ENCODE measurements around the gene SCN5A. TPM values are rescaled to one million over a fixed set of nuclear protein-coding genes. Genes with fewer than 3 reads are reported as not detected.
A peak's percentile ranks its signal among the peaks of the same experiment; 100 is the strongest.

The SCN5A gene
- total RNA-seq, 2 donors from 2014 or later: 0.32 to 1.4 TPM

- intact Hi-C loops (cut with DNase I): no loop called here
- peak; percentile 68 for DNase-seq (ENCODE audit: low spot score)
Measured at GRCh38 chr3:38586546-38587520, 62.7 kb downstream of the SCN5A start.

GRCh38 chr3:38585791-38586420 is 63.6 kb downstream of the SCN5A start:
- peak; percentile 71 for DNase-seq (ENCODE audit: low spot score)
- intact Hi-C loops (cut with DNase I): no loop called here

GRCh38 chr3:38583688-38584087 is 65.8 kb downstream of the SCN5A start:
- DNase-seq (ENCODE audit: low spot score): no peak
- intact Hi-C loops (cut with DNase I): no loop called here

- DNase-seq (ENCODE audit: low spot score): peak; percentile 62
- intact Hi-C loops (cut with DNase I): no loop called here
Measured at GRCh38 chr3:38582941-38583645, 66.4 kb downstream of the SCN5A start.

- intact Hi-C loops (cut with DNase I): no loop called here
- DNase-seq (ENCODE audit: low spot score): no peak
Measured at GRCh38 chr3:38582316-38582715, 67.2 kb downstream of the SCN5A start.

GRCh38 chr3:38581774-38582173 is 67.7 kb downstream of the SCN5A start:
- DNase-seq (ENCODE audit: low spot score): no peak
- intact Hi-C loops (cut with DNase I): no loop called here

GRCh38 chr3:38580450-38581382 is 68.8 kb downstream of the SCN5A start:
- intact Hi-C loops (cut with DNase I): no loop called here
- DNase-seq (ENCODE audit: low spot score): no peak

- intact Hi-C loops (cut with DNase I): no loop called here
- no peak for DNase-seq (ENCODE audit: low spot score)
Measured at GRCh38 chr3:38579551-38580449, 69.7 kb downstream of the SCN5A start.

GRCh38 chr3:38579141-38579540 is 70.3 kb downstream of the SCN5A start:
- DNase-seq (ENCODE audit: low spot score): peak; percentile 82
- intact Hi-C loops (cut with DNase I): no loop called here

- no peak for DNase-seq (ENCODE audit: low spot score)
- intact Hi-C loops (cut with DNase I): no loop called here
Measured at GRCh38 chr3:38578551-38578950, 70.9 kb downstream of the SCN5A start.

GRCh38 chr3:38578081-38578475 is 71.4 kb downstream of the SCN5A start:
- intact Hi-C loops (cut with DNase I): no loop called here
- no peak for DNase-seq (ENCODE audit: low spot score)

GRCh38 chr3:38577371-38578080 is 72.0 kb downstream of the SCN5A start:
- DNase-seq (ENCODE audit: low spot score): no peak
- intact Hi-C loops (cut with DNase I): no loop called here

GRCh38 chr3:38576526-38577370 is 72.7 kb downstream of the SCN5A start:
- no peak for DNase-seq (ENCODE audit: low spot score)
- intact Hi-C loops (cut with DNase I): no loop called here

- intact Hi-C loops (cut with DNase I): no loop called here
- no peak for DNase-seq (ENCODE audit: low spot score)
Measured at GRCh38 chr3:38576131-38576525, 73.4 kb downstream of the SCN5A start.

GRCh38 chr3:38575279-38575843 is 74.1 kb downstream of the SCN5A start:
- intact Hi-C loops (cut with DNase I): no loop called here

More at GRCh38 chr3:38575279-38575843, 74.1 kb downstream of the SCN5A start:
- DNase-seq (ENCODE audit: low spot score): no peak
